GM12878 (cell line): ENCODE results near the gene SMIM20. TPM values are rescaled to one million over a fixed set of nuclear protein-coding genes. Genes with fewer than 3 reads are reported as not detected.

Experiments used
- ATAC-seq: fragments of 200-7000 bp; cut with Tn5 transposase; 3 replicates; pipeline ENCODE4 v1.9.1; 2020; ENCODE audit warnings: mild to moderate bottlenecking, moderate library complexity
- BruUV-seq: library from RNA; stranded (reverse); fragments of 400-500 nt; replicated peaks from 2 replicates; lab custom pipeline; 2021; lab: Mats Ljungman, UMichigan
- CTCF ChIA-PET: fragments of 300-600 bp; sonication (Branson Sonifier 250); formaldehyde crosslinking; extraction: SDS; loops from one replicate; lab custom pipeline; 2021; ENCODE audit warnings: inconsistent platforms; lab: Yijun Ruan, JAX
- POLR2A ChIA-PET: fragments of 350-600 bp; formaldehyde crosslinking; extraction: SDS; loops from one replicate; lab custom pipeline; 2021; ENCODE audit warnings: inconsistent platforms; lab: Charles Lee
- RAD21 ChIA-PET: fragments of 300-600 bp; sonication (Branson Sonifier 250); formaldehyde crosslinking; loops from one replicate; lab custom pipeline; 2023; ENCODE audit warnings: antibody characterized with exemption; ENCODE audit not compliant: unreplicated experiment; lab: Charles Lee
- SMC1A ChIA-PET: fragments of 300-600 bp; sonication (Branson Sonifier 250); formaldehyde crosslinking; loops from one replicate; lab custom pipeline; 2023; ENCODE audit not compliant: unreplicated experiment, uncharacterized antibody; lab: Charles Lee
- DNase-seq: peaks from one replicate; pipeline ENCODE4 v3.0.0-alpha.2; 2011; ENCODE audit warnings: low read depth, low spot score
- FAIRE-seq: peaks from 3 replicates; lab custom pipeline; 2011; peaks lifted over from hg19 to GRCh38; lab: Jason Lieb, UNC
- H2AFZ ChIP-seq: 2 replicates; pipeline ENCODE4 v1.6.0; 2011; ENCODE audit warnings: low read depth, low read length, control low read depth; ENCODE audit not compliant: control insufficient read depth
- H3K27ac ChIP-seq: 2 replicates; pipeline ENCODE4 v1.5.1; 2011; ENCODE audit warnings: control low read depth; ENCODE audit not compliant: control insufficient read depth, insufficient read depth
- H3K27me3 ChIP-seq, 2 experiments: replicated peaks in 1 of 2; 2 replicates each; pipeline versions ENCODE4 v1.6.0 to v1.6.1; 2011; ENCODE audit warnings: low read length in 1 of 2; ENCODE audit not compliant: control insufficient read depth in 2 of 2, insufficient read depth in 2 of 2
- H3K36me3 ChIP-seq, 2 experiments: 2 replicates each; pipeline ENCODE4 v1.5.1; 2011; ENCODE audit warnings: low read length in 1 of 2; ENCODE audit not compliant: control insufficient read depth in 2 of 2, insufficient read depth in 2 of 2
- H3K4me1 ChIP-seq: 2 replicates; pipeline ENCODE4 v1.6.1; 2011; ENCODE audit warnings: mild to moderate bottlenecking, low read length, moderate library complexity, mixed read lengths; ENCODE audit not compliant: control insufficient read depth, insufficient read depth
- H3K4me2 ChIP-seq: 2 replicates; pipeline ENCODE4 v1.6.0; 2011; ENCODE audit warnings: control low read depth; ENCODE audit not compliant: control insufficient read depth, insufficient read depth
- H3K4me3 ChIP-seq: fragments of 200-600 bp; sonication (generic); 2 replicates; pipeline ENCODE4 v1.5.1; 2016
- H3K79me2 ChIP-seq: 2 replicates; pipeline ENCODE4 v1.6.0; 2011; ENCODE audit warnings: low read length; ENCODE audit not compliant: control insufficient read depth, insufficient read depth
- H3K9ac ChIP-seq: 2 replicates; pipeline ENCODE4 v1.8.0; 2011; ENCODE audit warnings: low read length, control low read depth, mixed read lengths; ENCODE audit not compliant: control insufficient read depth, insufficient read depth
- H3K9me3 ChIP-seq: replicated peaks from 3 replicates; pipeline ENCODE4 v1.5.1; 2011; ENCODE audit warnings: mild to moderate bottlenecking, low read length; ENCODE audit not compliant: control insufficient read depth, insufficient read depth
- H4K20me1 ChIP-seq: 2 replicates; pipeline ENCODE4 v1.6.0; 2011; ENCODE audit not compliant: control insufficient read depth, insufficient read depth
- BACH1 ChIP-seq: fragments of 450-650 bp; IDR thresholded peaks from 2 replicates; pipeline ENCODE4 v1.6.1; 2017; ENCODE audit warnings: mild to moderate bottlenecking, borderline replicate concordance
- CBFB ChIP-seq: IDR thresholded peaks from 2 replicates; pipeline ENCODE4 v1.6.1; 2016; ENCODE audit warnings: antibody characterized with exemption, low read depth
- HDGF ChIP-seq: fragments of 450-650 bp; IDR thresholded peaks from 2 replicates; pipeline ENCODE4 v1.6.1; 2016; ENCODE audit warnings: antibody characterized with exemption
- NFXL1 ChIP-seq: fragments of 450-650 bp; IDR thresholded peaks from 2 replicates; pipeline ENCODE4 v1.6.1; 2017; ENCODE audit warnings: antibody characterized with exemption, mild to moderate bottlenecking, borderline replicate concordance
- RCOR1 ChIP-seq: conservative IDR thresholded peaks from 2 replicates; pipeline ENCODE4 v1.6.1; 2012; ENCODE audit warnings: low read depth, low read length, improper control_type of control experiment
- SRF ChIP-seq, 2 experiments: IDR thresholded peaks; 2 replicates each; pipeline ENCODE4 v1.6.1; 2011; ENCODE audit warnings: low read depth in 2 of 2, low read length in 2 of 2, mild to moderate bottlenecking in 1 of 2, moderate library complexity in 1 of 2
- ZNF207 ChIP-seq: fragments of 450-650 bp; IDR thresholded peaks from 2 replicates; pipeline ENCODE4 v1.6.1; 2014; ENCODE audit warnings: antibody characterized with exemption, mild to moderate bottlenecking, borderline replicate concordance
- ZZZ3 ChIP-seq: IDR thresholded peaks from 2 replicates; pipeline ENCODE4 v1.6.1; 2011; ENCODE audit warnings: low read depth; ENCODE audit not compliant: control insufficient read depth, insufficient read length
- WGBS: methylation state at CpG from one replicate; pipeline ENCODE4 v1.1.6; 2016; ENCODE audit warnings: low lambda C conversion rate; ENCODE audit not compliant: insufficient replicate concordance, insufficient coverage; ENCODE audit errors: missing lambda C conversion rate; 5-methylcytosine and 5-hydroxymethylcytosine counted together
- in situ Hi-C: fragments of 300-500 bp; cut with MboI; formaldehyde crosslinking; loops from 9 replicates; pipeline ENCODE4 v1.14.3; 2018; ENCODE audit warnings: mixed read lengths
- intact Hi-C: fragments of 100-400 bp; cut with micrococcal nuclease; formaldehyde crosslinking; loops from one replicate; pipeline ENCODE4 v1.14.2; 2022; ENCODE audit not compliant: unreplicated experiment
- polyA plus RNA-seq, 11 experiments: library from polyadenylated mRNA; depleted of rRNA in 4 of 11; unstranded in 6 of 11; stranded (reverse) in 5 of 11; fragments of >200 nt; fragmentation: Nextera tagmentation in 4 of 11; fragmentation: Illumina TruSeq in 1 of 11; extraction: Ambion mirVana in 4 of 11; extraction: Trizol in 1 of 11; gene quantifications; 1 replicate in 1 of 11; 2 replicates in 10 of 11; pipeline versions ENCODE4 v1.2.1 to v1.2.3, GENCODE V29; 2011 to 2016; ENCODE audit warnings: inconsistent platforms in 2 of 11, missing spikeins in 2 of 11, low read depth in 1 of 11
- total RNA-seq, 4 experiments: library from RNA; depleted of rRNA in 3 of 4; stranded (reverse); fragments of >200 nt in 3 of 4; fragmentation: Illumina TruSeq in 1 of 4; extraction: Trizol in 1 of 4; gene quantifications; 2 replicates each; pipeline versions ENCODE4 v1.2.1 to v1.2.3, GENCODE V29; 2013 to 2021
- TF ChIP-seq, protein P1 (sequence below): IDR thresholded peaks from 2 replicates; pipeline ENCODE4 v1.6.1; 2011; ENCODE audit warnings: mild to moderate bottlenecking, low read depth, low read length, moderate library complexity; ENCODE audit not compliant: insufficient replicate concordance

SMIM20 gene
- total and polyA plus RNA-seq, 10 of the 15 experiments (the other 5 are each of a cell fraction or from before 2014, with no cell fraction given), result 17.3 to 38.0 (median 28.8) TPM

GRCh38 chr4:25908491-25908901 is 5.5 kb upstream of the SMIM20 start:
- in situ Hi-C loops (no loop called here), intact Hi-C loops (no loop called here)
- no peak overlapping the region for H3K4me3 ChIP-seq
- WGBS, result 40% methylated on average over 5 of the region's 5 CpGs
- ATAC-seq (no peak), FAIRE-seq (no peak), DNase-seq (no peak)
- CTCF ChIA-PET, result no interaction called here
- H3K9ac ChIP-seq, result no peak overlapping the region
- H4K20me1 ChIP-seq, result no peaks in the 10 kb centered on the region
- no peak overlapping the region for H3K4me2 ChIP-seq
- H2AFZ ChIP-seq, result no peak overlapping the region
- H3K79me2 ChIP-seq, result no peaks in the 10 kb centered on the region
- SMC1A ChIA-PET, result interaction anchor here (0.9 kb wide), 1 partner anchor 60 kb away, joined by 3 read pairs; no protein-coding TSS in a partner anchor
- no peaks in the 10 kb centered on the region for H3K9me3 ChIP-seq
- RAD21 ChIA-PET, result no interaction called here
- no TSS peak for BruUV-seq
- H3K27me3 ChIP-seq, result no peaks in the 10 kb centered on the region
- no peak overlapping the region for H3K27ac ChIP-seq
- H3K4me1 ChIP-seq, result peaks cover 18% of the 10 kb centered on the region
- POLR2A ChIA-PET, result no interaction called here
- TF ChIP-seq HDGF, result no peak
- TF ChIP-seq, protein P1, sequence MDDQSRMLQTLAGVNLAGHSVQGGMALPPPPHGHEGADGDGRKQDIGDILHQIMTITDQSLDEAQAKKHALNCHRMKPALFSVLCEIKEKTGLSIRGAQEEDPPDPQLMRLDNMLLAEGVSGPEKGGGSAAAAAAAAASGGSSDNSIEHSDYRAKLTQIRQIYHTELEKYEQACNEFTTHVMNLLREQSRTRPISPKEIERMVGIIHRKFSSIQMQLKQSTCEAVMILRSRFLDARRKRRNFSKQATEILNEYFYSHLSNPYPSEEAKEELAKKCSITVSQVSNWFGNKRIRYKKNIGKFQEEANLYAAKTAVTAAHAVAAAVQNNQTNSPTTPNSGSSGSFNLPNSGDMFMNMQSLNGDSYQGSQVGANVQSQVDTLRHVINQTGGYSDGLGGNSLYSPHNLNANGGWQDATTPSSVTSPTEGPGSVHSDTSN, result no peak
- H3K36me3 ChIP-seq, result no peaks in the 10 kb centered on the region

DNA sequence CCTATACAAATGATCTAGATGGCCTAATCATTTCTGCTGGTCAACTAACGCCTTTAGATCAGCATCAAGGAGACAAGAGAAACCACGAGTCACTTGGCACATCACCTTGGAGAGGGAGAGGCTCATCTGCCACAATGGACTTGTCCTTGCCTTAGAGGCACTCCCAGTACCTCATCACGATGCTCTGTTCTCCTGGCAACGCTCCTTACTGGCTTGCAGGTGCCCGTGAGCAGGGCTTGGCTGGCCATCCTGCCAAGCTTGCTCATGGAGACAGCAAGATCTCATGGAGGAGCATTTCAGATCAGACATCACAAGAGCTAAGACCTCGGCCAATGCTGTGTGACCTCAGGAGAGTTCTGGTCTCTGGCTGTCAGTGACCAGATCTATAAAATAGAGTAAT is 2.7 kb upstream of the SMIM20 start:
- no TSS peak for BruUV-seq
- H3K4me3 ChIP-seq, result no peak overlapping the region
- no peak overlapping the region for H3K9ac ChIP-seq
- FAIRE-seq (no peak), DNase-seq (no peak), ATAC-seq (no peak)
- in situ Hi-C loops (no loop called here), intact Hi-C loops (no loop called here)
- TF ChIP-seq ZNF207 (no peak), SRF (IDR thresholded peaks at IDR 0.05; ENCODE audit: low read depth in 2 of 2, low read length in 2 of 2) (no peak), RCOR1 (no peak), CBFB (no peak), NFXL1 (no peak), BACH1 (no peak), ZZZ3 (no peak)
- H3K9me3 ChIP-seq, result no peaks in the 10 kb centered on the region
- WGBS, result 43% methylated on average over 6 of the region's 6 CpGs
- H3K36me3 ChIP-seq, result no peaks in the 10 kb centered on the region
- POLR2A ChIA-PET, result interaction anchor here (1.0 kb wide), 1 partner anchor 12 kb away, joined by 3 read pairs; no protein-coding TSS in a partner anchor
- no peak overlapping the region for H2AFZ ChIP-seq
- H3K27me3 ChIP-seq, result no peaks in the 10 kb centered on the region
- no peaks in the 10 kb centered on the region for H4K20me1 ChIP-seq
- no peak overlapping the region for H3K4me2 ChIP-seq
- no peak overlapping the region for H3K27ac ChIP-seq
- RAD21 ChIA-PET, result interaction anchor here (0.8 kb wide), 2 partner anchors 52 to 69 kb away, joined by 3 read pairs; no protein-coding TSS in a partner anchor
- peaks cover 2% of the 10 kb centered on the region; the same call in 1 of the 2 replicates for H3K79me2 ChIP-seq
- peaks cover 18% of the 10 kb centered on the region for H3K4me1 ChIP-seq
- SMC1A ChIA-PET, result interaction anchor here (0.8 to 4.2 kb wide), 8 partner anchors 23 to 496 kb away, joined by 3 to 22 read pairs (median 4); no protein-coding TSS in a partner anchor
- CTCF ChIA-PET, result interaction anchor here (0.9 to 1.0 kb wide), 2 partner anchors 41 to 46 kb away, joined by 3 read pairs; no protein-coding TSS in a partner anchor
